Measurements from ENCODE around the gene NDNF.

- TF ChIP-seq CTCF (conservative IDR thresholded peaks at IDR 0.05; ENCODE audit: low read length) (no peak), EZH2phosphoT487 (IDR thresholded peaks at IDR 0.05; ENCODE audit: borderline replicate concordance) (no peak)
Measured at GRCh38 chr4:120994521-120994920, 77.8 kb downstream of the NDNF start.

Measured in Loucy (cell line).